ENCODE measurements around the gene B3GALT4. TPM values are rescaled to one million over a fixed set of nuclear protein-coding genes. Genes with fewer than 3 reads are reported as not detected.
A peak's percentile ranks its signal among the peaks of the same experiment; 100 is the strongest.

The B3GALT4 gene
- total and polyA plus RNA-seq, 2 of the 13 experiments (the other 11 are each of a cell fraction or from before 2014, with no cell fraction given) = 0.04 to 0.27 TPM

DNA sequence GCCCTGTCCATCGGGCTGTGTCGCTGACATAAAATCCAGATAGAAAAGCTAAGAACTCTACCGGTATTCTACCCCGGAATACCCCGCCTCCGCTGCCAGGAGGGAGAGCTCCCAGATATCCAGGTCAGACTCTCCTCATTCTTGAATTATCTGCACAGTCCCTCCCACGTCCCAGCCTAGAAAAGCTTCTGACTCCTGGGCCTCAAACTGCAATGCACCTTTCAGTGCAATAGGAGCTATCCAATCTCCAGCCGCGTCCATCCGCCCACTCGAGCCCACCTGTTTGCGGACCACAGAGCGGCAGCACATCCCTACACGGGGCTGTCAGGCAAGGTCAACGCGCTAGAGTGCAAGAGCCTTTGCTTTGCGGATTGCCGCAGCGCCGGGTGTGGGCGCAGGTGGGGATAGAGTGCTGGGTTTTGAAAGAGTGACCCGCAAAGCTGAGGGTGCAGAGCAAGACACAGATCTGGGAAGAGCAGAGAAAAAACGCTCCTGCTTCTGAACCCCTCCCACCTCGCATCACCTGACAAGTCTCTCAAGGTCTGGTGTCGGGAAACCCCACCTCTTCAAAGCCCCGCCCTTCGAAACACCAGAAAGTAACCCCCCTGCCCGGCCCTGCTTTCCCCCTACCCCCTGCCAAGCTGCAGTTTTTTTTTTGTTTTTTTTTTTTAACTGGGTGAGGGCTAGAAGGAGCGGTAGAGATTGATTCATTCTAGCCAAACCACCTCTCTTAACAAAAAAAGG lies 35.6 kb downstream of the B3GALT4 start (continued):
- TF ChIP-seq ZHX1 (CRISPR knock-in tag; IDR thresholded peaks at IDR 0.05; ENCODE audit: low read depth) (0 out of 2 replicates have a peak, but pooled peaks have one; percentile 53), ZNF143 (CRISPR knock-in tag; IDR thresholded peaks at IDR 0.05) (no peak), NCOA5 (CRISPR knock-in tag; IDR thresholded peaks at IDR 0.05) (no peak), FOXC1 (CRISPR knock-in tag; IDR thresholded peaks at IDR 0.05; ENCODE audit: borderline replicate concordance) (peak; percentile 71; the same call in 1 of the 2 replicates), U2AF2 (IDR thresholded peaks at IDR 0.05; ENCODE audit: low read depth, low read length) (no peak), NFE2L2 (IDR thresholded peaks at IDR 0.05; ENCODE audit: low read length) (no peak), HNRNPH1 (optimal IDR thresholded peaks at IDR 0.05; ENCODE audit: low read depth, low read length) (no peak), NCOA2 (CRISPR knock-in tag; IDR thresholded peaks at IDR 0.05) (peak; percentile 16; the same call in 1 of the 2 replicates), ZNF674 (CRISPR knock-in tag; IDR thresholded peaks at IDR 0.05; ENCODE audit: low read depth) (no peak), KLF16 (CRISPR knock-in tag; IDR thresholded peaks at IDR 0.05) (peak in 1 of 2 experiments; percentile 75; a peak in 2 of 4 replicates), NAIF1 (CRISPR knock-in tag; IDR thresholded peaks at IDR 0.05; ENCODE audit: borderline replicate concordance) (no peak), U2AF1 (optimal IDR thresholded peaks at IDR 0.05; ENCODE audit: low read depth, low read length) (no peak), ZNF513 (CRISPR knock-in tag; conservative IDR thresholded peaks at IDR 0.05) (no peak), SMYD3 (CRISPR knock-in tag; IDR thresholded peaks at IDR 0.05) (no peak), KDM3A (CRISPR knock-in tag; IDR thresholded peaks at IDR 0.05; ENCODE audit: low read depth) (peak; percentile 48; the same call in 1 of the 2 replicates), POGZ (CRISPR knock-in tag; IDR thresholded peaks at IDR 0.05) (no peak), FOXA1 (IDR thresholded peaks at IDR 0.05) (no peak), FOXA1 (CRISPR knock-in tag; IDR thresholded peaks at IDR 0.05) (peak; percentile 28; the same call in 1 of the 2 replicates), REL (CRISPR knock-in tag; conservative IDR thresholded peaks at IDR 0.05) (no peak), MXI1 (IDR thresholded peaks at IDR 0.05; ENCODE audit: borderline replicate concordance, low read depth, low read length) (peak; percentile 51; the same call in 1 of the 3 replicates)
- TF ChIP-seq, protein P1, sequence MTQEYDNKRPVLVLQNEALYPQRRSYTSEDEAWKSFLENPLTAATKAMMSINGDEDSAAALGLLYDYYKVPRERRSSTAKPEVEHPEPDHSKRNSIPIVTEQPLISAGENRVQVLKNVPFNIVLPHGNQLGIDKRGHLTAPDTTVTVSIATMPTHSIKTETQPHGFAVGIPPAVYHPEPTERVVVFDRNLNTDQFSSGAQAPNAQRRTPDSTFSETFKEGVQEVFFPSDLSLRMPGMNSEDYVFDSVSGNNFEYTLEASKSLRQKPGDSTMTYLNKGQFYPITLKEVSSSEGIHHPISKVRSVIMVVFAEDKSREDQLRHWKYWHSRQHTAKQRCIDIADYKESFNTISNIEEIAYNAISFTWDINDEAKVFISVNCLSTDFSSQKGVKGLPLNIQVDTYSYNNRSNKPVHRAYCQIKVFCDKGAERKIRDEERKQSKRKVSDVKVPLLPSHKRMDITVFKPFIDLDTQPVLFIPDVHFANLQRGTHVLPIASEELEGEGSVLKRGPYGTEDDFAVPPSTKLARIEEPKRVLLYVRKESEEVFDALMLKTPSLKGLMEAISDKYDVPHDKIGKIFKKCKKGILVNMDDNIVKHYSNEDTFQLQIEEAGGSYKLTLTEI (CRISPR knock-in tag; conservative IDR thresholded peaks at IDR 0.05) = no peak
- TF ChIP-seq, protein P2, sequence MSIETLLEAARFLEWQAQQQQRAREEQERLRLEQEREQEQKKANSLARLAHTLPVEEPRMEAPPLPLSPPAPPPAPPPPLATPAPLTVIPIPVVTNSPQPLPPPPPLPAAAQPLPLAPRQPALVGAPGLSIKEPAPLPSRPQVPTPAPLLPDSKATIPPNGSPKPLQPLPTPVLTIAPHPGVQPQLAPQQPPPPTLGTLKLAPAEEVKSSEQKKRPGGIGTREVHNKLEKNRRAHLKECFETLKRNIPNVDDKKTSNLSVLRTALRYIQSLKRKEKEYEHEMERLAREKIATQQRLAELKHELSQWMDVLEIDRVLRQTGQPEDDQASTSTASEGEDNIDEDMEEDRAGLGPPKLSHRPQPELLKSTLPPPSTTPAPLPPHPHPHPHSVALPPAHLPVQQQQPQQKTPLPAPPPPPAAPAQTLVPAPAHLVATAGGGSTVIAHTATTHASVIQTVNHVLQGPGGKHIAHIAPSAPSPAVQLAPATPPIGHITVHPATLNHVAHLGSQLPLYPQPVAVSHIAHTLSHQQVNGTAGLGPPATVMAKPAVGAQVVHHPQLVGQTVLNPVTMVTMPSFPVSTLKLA (IDR thresholded peaks at IDR 0.05) = 0 out of 2 replicates have a peak, but pooled peaks have one; percentile 2
